H1 (cell line): Measurements from ENCODE around the gene CAPN6. TPM values are rescaled to one million over a fixed set of nuclear protein-coding genes. Genes with fewer than 3 reads are reported as not detected.

Source experiments
- BACH1 ChIP-seq: IDR thresholded peaks from 2 replicates; pipeline ENCODE4 v1.6.1; 2012; ENCODE audit warnings: low read length, improper control_type of control experiment
- CHD1 ChIP-seq: IDR thresholded peaks from 2 replicates; pipeline ENCODE4 v1.6.1; 2012; ENCODE audit warnings: low read depth, low read length, improper control_type of control experiment
- CHD7 ChIP-seq: fragments of 300-600 bp; sonication (generic); IDR thresholded peaks from 2 replicates; pipeline ENCODE4 v1.7.1; 2012; ENCODE audit warnings: low read length, moderate library complexity, mild to moderate bottlenecking, inconsistent platforms; ENCODE audit not compliant: insufficient replicate concordance
- MAFK ChIP-seq: IDR thresholded peaks from 2 replicates; pipeline ENCODE4 v1.6.1; 2012; ENCODE audit warnings: low read depth, mild to moderate bottlenecking, improper control_type of control experiment, low read length
- RBBP5 ChIP-seq: IDR thresholded peaks from 2 replicates; pipeline ENCODE4 v1.7.1; 2012; ENCODE audit warnings: low read depth, mild to moderate bottlenecking, inconsistent platforms, low read length, moderate library complexity, borderline replicate concordance
- polyA plus RNA-seq, 7 experiments: library from polyadenylated mRNA; depleted of rRNA in 3 of 7; stranded (reverse) in 5 of 7; unstranded in 2 of 7; fragments of >200 nt in 5 of 7; fragments of 200-250 nt in 2 of 7; gene quantifications; 1 replicate in 5 of 7; 2 replicates in 1 of 7; 4 replicates in 1 of 7; pipeline versions ENCODE4 v1.2.1 to v1.2.3, GENCODE V29; 2011 to 2013; ENCODE audit warnings: missing spikeins in 2 of 7, mixed read lengths in 2 of 7
- total RNA-seq: library from RNA; stranded (reverse); fragmentation: NEBNext Ultra II Directional; extraction: Animal tissue kit (Norgen Biotek cat#: 25700); gene quantifications from 2 replicates; pipeline ENCODE4 v1.2.1, GENCODE V29; 2021

Gene CAPN6
- total and polyA plus RNA-seq, 2 of the 8 experiments (the other 6 are each of a cell fraction or from before 2014, with no cell fraction given), result 5.3 to 10.6 TPM

DNA sequence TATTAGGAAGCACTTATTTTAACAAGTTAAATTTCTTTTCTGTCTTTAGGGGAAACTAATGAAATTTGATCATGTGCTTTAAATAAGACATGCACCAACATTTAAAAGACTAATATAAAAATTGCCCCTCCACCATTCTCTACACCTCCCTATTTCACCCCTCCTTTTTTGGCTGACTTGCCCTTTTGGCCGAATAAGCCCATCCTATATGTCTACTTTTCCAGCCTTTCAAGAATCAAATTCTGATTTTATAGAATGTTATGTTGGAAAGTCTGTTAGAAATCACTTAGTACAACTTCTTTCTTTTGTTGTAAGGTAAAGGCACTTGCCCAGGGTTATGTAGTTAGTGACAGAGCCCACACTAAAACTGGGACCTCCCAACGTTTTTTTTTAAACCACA, 1.8 kb downstream of the CAPN6 start (continued):
- TF ChIP-seq CHD7 (no peak), CHD1 (no peak), BACH1 (no peak), RBBP5 (no peak), MAFK (no peak)
